Gastroesophageal sphincter (tissue), 3 donors: Measurements from ENCODE around the gene ZG16B.

Experiments
- POLR2A ChIP-seq, 2 donors: fragments of 450-650 bp; IDR thresholded peaks; one replicate each; pipeline ENCODE4 v1.6.1; 2017; ENCODE audit warnings: antibody characterized with exemption in 2 of 2, mild to moderate bottlenecking in 2 of 2, moderate library complexity in 1 of 2
- POLR2AphosphoS5 ChIP-seq: sonication (generic); formaldehyde crosslinking; IDR thresholded peaks from one replicate; pipeline ENCODE4 v1.6.1; 2017; ENCODE audit warnings: antibody characterized with exemption
- TF ChIP-seq, protein P1 (sequence below), 4 experiments: fragments of 200-600 bp in 2 of 4; fragments of 450-650 bp in 2 of 4; sonication (generic) in 1 of 4; IDR thresholded peaks; one replicate each; pipeline ENCODE4 v1.5.1; 2017 to 2019; ENCODE audit warnings: antibody characterized with exemption in 4 of 4, mild to moderate bottlenecking in 2 of 4, moderate library complexity in 2 of 4

DNA sequence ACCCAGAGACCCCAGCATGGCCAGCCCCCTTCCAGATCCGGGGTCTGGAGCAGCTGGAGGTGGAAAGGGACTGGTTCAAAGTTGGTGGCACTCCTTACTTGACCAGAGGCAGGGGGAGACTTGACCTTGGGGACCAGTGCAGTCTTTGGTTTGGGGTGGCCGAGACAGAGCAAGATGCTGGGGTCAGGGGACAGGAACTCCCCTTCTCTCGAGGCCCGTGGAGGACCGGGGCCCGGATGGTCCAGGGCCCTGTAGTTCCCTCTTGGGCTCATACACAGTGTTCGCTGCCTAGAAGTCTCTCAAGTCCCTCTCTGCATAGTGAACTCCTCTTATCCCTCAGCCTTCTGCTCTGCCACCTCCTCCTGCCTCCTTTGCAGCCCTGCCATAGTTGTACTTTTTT, 42.1 kb upstream of the ZG16B start:
- TF ChIP-seq, protein P1, sequence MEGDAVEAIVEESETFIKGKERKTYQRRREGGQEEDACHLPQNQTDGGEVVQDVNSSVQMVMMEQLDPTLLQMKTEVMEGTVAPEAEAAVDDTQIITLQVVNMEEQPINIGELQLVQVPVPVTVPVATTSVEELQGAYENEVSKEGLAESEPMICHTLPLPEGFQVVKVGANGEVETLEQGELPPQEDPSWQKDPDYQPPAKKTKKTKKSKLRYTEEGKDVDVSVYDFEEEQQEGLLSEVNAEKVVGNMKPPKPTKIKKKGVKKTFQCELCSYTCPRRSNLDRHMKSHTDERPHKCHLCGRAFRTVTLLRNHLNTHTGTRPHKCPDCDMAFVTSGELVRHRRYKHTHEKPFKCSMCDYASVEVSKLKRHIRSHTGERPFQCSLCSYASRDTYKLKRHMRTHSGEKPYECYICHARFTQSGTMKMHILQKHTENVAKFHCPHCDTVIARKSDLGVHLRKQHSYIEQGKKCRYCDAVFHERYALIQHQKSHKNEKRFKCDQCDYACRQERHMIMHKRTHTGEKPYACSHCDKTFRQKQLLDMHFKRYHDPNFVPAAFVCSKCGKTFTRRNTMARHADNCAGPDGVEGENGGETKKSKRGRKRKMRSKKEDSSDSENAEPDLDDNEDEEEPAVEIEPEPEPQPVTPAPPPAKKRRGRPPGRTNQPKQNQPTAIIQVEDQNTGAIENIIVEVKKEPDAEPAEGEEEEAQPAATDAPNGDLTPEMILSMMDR (IDR thresholded peaks at IDR 0.05), result no peak
- TF ChIP-seq POLR2A (IDR thresholded peaks at IDR 0.05), result no peak
- no peak for TF ChIP-seq POLR2AphosphoS5
